Stimulated activated CD8-positive, alpha-beta memory T cell treated with anti-CD3 and anti-CD28 coated beads, Interleukin-15, amount 100 ng/mL, for 1 hour (primary cell): ENCODE data around the gene ITPKB.

Source experiments
- DNase-seq: peaks from one replicate; pipeline ENCODE4 v3.0.0-alpha.2; 2020; ENCODE audit warnings: low read depth

The ITPKB gene

DNA sequence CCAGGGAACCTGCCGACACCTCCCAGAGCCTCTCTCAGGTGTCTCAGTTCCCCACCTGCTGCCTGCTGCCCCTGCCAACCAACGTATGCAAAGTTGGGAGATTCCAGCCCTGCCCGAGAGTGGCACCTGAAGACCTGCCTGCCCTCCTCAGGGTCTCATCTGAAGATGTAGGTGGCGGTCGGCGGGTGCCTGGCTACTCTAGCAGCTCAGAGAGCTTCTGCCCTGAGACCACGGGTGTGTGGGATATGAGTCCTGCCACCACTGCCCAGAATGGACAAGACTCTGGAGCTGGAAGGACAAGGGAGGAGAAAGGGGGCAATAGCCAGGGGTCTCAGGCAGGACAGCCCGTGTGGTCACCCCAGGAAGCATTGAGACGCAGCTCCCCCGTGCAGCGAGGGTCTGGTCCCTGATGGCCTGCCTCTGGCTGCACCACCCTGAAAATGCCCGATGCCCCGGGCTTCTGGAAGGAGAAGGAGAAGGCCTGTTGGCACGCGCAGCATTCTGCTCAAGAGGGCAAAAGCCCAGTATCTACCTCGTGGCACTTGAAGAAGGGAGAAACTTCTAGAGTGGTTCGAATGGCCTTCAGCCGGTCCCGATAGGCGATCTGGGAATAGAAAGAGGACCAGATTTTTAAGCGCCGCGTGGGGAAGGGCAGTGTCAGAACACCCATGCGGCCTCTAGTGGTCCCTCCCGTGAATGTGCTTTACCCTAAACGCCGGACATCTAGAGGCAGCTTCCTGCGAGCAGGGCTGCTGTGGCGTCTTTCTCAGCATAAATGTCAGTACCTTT is 101.7 kb downstream of the ITPKB start:
- no peak for DNase-seq

DNA sequence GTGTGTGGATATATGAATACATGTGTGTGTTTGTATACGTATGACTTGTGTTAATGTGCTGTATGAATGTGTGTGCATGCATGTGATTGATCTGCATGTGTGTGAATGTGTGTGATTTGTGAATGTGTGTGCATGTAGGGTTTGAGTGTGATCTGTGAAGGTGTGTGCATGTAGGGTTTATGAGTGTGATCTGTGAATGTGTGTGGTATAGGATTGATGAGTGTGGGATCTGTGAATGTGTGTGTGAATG is 102.3 kb downstream of the ITPKB start:
- no peak for DNase-seq

DNA sequence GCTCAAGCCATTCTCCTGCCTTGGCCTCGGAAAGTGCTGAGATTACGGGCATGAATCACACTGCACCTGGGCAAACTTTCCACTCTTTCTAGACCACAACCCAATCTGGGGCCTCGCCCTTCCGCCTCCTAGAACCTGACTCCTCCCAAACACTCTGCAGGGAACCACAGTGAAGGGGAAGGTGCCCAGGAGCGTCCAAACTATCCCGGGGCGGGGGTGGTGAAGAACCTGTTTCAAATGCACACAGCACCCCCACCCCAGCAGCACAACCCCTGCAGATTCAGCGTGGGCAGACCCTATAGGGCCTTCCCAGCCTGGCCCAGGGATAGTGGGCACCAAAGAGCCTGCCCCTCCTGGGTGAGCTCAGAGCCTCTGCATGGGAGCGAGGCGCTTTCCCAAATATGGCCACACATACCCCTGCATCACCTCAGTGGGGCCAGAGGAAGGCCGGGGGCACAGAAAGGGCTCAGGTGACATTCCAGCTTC is 103.6 kb downstream of the ITPKB start:
- no peak for DNase-seq

DNA sequence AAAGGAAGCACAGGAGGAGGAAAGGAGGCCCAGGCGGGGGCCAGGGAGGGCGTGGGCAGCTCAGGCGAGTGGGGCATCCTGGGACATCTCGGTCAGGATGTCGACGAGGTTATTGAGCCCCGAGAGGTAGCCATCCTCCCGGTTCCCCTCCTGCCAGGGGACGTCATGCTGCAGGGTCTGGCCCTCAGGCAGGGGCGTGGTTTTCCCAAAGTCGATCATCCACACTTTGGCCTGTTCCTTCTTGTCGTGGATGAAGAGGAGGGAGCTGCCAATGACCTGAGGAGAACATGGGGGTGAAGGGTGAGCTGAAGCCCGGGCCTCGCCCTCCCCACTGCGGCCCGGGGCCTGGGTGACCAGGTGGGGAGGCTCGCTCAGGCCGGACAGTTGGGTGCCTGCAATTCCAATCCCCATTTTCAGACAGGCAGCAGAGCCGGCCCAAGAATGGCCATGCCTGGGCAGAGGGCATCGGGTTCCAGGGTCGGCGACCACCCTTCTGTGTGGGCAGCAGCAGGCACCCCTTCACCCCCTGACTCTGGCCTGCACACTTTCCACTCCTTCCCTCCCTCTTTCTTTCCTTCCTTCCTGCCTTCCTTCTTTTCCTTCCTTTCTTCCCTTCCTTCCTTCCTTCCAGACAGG is 104.4 kb downstream of the ITPKB start:
- DNase-seq = no peak

DNA sequence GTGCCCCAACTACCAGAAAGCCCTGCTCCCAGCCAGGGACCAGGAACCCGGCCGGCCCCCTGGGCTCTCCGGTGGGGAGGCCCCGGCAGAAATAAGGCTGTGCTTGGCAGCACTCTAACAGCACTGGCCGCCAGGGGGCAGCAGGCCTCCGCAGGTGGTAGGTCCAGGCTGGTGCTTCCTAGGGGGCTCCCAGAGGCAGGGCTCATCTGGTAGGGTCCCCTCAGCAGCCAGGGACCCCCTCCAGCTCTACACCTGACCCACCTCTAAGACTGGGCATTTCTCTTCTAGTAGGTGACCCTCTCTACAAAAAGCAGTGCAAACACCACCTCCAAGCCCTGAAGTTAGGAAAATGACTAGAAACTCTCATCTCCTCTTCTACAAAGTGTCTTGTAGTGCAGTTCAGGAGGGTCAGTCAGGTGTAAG is 104.9 kb downstream of the ITPKB start:
- peak; percentile 70 for DNase-seq

DNA sequence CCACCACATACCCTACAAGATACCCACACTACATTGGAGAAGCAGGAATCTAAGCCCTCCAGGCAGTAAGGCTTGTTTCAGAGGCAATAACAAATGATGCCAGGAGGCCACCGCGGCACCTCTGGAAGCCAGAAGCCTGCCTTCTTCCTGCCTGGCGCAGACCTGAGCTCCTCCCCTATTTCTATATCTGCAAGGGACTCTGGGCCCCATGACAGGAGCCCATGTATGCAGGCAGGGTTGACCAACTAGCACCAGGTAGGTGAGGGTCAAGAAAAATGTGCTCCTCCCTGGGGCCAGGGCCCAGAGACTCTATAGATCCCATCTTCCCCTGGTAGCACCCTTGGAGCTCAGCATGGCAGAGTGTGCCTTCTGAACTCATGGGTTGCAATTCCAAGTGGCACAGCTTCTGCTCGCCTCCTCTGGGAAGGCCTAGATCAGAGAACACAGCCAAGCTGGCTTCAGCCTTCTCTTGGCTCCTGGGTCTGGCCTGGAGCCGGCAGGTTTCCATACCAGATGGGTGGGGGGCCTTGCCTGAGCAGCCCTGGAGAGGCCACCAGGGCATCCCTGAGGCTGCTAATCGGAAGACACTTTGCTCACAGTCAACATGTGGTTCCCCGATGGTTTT is 105.4 kb downstream of the ITPKB start:
- DNase-seq = no peak

- no peak for DNase-seq
Measured at GRCh38 chr1:226632922-226633351, 106.1 kb downstream of the ITPKB start.

- no peak for DNase-seq
Measured at GRCh38 chr1:226632169-226632879, 106.8 kb downstream of the ITPKB start.

DNA sequence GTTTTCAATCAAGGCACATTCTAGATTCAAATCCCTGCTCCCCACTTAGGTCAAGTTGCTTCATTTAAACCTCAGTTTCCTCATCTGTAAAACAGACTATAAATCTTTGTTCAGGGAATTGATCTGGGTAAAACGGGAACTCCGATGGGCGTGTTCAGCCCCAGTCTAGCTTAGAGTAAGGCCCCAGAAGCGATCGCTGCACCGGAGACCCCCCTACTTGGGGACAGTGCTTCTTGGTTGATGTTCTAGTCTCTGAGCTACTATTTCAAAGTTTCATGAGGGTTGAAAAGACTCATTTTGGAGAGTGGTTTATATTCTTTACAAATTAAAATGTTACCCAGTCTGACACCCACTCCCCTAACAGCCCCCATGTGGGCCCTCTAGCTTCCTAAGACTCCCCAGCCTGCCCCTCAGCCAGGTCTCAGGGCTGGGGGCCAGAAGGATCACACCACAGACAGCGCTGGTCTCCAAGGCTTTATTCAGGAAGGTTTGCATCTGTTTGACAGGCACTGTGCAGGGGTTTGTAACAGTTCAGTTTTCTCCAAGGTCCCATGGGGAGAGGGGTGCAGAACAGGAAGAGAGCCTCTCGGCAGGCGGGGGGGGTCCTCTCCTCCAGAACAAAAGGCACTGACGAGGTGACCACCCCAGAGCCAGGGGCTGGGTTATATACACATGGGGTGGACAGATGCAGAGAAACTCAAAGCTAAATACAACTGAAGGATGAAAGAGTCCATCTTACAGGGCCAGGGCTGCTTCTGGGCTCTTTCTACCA is 107.7 kb downstream of the ITPKB start:
- DNase-seq = no peak

- no peak for DNase-seq
Measured at GRCh38 chr1:226630592-226630991, 108.5 kb downstream of the ITPKB start.

DNA sequence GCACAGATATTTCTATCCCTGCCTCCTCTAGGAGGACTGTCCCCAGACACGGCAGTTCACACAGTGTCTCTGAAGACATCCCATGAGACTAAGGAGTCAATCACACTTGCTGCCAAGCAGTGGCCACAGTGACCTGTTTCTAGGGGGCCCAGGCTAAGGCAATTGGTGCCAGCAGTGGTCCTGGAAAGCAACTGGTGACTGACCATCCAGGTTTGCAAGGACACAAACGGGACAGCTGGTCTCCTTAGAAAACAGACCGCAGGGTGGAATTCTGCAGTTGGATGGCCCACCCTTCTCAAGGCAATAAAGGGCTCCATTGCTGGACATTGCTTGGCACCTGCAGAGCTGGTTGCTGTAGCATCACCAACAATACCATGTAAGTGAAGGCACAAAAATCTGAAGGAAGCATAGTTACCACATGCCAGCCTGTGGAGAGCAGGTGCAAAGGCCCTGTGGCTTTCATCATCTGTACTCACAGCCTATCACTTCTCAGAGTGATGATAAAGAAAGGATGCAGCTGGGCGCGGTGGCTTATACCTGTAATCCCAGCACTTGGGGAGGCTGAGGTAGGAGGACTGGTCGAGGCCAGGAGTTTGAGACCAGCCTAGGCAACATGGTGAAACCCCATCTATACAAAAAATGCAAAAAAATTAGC is 109.1 kb downstream of the ITPKB start:
- DNase-seq = no peak

- no peak for DNase-seq
Measured at GRCh38 chr1:226629210-226629895, 109.7 kb downstream of the ITPKB start.

DNA sequence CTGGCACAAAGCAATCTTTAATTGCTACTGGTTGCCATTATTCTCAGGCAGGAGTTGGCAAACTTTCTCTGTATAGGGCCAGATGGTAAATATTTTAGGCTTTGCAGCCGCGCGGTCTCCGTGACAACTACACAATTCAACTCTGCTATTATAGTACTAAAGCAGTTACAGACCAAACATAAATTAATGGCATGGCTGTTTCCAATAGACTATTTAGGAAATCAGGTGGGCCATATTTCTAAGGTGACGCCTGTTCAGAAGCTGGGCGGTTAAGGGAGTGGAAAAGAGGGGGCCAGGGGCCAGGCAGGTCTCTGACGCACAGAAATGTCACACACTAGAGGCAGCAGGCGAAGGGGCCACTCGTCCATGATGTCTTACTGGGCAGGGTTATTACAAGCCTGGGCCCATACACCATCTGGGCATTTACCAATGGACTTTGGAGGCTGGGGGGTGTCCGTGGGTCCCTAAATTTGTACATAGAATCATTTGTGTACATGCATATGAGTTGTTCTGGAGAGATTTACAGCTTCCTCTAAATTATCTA is 110.4 kb downstream of the ITPKB start:
- no peak for DNase-seq

DNA sequence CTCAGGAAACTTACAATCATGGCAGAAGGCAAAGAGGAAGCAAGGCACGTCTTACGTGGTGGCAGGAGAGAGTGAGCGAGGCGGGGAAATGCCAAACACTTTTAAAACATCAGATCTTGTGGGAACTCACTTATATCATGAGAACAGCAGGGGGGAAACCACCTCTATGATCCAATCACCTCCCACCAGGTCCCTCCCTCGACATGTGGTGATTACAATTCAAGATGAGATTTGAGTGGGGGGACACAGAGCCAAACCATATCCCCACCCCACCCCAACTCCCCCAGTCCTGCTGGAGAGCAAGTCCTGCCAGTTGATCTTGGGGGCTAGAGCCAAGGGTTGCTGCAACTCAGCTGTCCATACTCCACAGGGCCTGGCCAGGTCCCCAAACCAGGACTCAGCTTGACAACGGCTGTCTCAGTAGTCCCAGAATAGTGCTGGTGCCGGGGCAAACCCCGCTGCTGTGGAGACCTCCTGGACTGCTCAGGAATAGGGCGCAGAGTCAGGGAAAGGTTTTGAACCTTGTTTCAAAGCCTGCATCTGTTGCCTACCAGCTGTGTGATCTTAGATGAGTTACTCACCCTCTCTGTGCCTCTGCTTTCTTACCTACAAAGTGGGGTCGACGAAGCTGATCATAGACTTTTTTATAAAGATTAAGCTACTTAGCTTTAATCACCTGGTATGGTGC is 111.0 kb downstream of the ITPKB start:
- DNase-seq = no peak

DNA sequence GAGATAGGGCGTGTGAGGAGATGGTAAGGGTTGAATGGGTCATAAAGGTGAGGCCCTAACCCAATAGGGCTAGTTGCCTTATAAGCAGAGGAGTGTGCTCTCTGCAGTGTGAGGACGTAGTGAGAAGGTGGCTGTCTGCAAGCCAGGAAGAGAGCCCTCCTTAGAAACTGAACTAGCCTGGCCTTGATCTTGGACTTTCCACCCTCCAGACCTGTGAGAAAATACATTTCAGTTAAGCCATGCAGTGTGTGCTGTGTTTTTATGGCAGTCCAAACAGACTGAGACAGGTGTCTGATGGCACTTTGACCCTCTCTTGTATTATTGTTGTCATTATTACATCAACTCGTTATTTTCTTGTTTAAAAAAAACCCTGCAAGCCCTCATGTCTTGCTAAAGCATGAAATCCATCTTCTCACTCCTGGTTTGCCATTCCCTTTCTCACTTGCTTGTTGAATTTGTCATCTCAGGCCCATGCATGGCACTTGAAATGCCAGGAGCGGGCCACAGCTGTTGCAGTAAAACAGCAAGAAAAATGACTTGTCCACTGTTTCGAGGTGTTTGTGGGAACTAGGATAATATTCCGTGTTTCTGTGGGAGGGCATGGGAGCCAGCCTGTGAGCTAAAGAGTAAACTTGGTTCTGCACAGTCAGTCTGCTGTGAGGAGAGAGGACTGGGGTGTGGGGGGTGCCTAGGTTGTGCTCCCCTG is 111.9 kb downstream of the ITPKB start:
- no peak for DNase-seq

- peak; percentile 54 for DNase-seq
Measured at GRCh38 chr1:226626577-226626956, 112.5 kb downstream of the ITPKB start.

DNA sequence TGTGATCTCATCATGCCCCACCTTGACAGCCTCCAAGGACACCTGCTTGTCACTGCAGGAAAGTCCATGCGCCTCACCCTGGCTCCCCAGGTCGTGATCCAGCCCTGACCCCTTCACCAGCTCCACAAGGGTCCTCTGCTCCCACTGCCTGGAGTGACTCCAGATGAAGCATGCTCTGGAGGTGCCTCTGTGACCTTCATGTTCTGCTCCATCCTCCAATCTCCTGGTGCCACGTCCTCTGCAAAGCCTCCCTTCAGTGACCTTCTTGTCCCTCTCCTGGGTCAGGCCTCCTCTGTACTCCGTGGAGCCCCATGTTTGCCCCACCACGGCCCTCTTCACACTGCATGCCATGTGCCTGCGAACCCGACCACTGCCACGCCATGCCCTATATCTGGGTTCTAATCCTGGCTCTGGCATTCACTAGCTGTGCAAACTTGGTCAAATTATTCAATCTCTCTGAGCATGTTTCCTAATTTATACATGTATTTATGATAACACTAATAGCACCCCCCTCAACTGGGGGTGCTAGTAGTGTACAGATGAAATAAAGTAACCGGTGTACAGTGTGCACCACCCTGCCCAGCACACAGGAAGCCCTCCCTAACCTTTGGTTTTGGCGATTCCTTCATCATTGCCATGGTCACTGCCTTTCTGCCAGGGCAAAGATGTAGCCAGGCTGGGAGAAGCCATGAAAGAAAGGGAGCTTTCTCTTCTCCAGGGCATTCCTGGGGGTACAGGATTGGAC is 113.1 kb downstream of the ITPKB start:
- no peak for DNase-seq

DNA sequence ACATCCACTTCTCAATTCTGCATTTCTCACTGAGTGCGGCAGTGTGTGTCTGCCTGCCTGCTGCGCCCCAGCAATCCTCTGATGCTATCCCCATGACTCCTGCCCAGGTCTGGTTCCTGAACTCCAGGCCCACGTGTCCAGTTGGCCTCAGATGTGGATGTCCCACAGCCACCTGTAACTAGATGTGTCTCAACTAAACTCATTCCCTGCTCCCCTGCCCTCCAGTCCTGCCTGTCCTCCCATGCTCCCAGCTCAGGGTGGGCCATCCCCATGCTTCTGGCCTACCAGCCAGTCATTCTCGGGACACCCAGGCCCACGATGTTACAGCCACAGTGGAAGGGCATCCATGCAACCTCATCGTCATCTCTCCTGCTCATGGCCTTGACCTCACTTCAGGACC is 113.8 kb downstream of the ITPKB start:
- no peak for DNase-seq

GRCh38 chr1:226624526-226624925 is 114.6 kb downstream of the ITPKB start:
- DNase-seq = no peak
